GM20431 (cell line): Measurements from ENCODE around the gene KANK3.
"Not testable (repeated sequence)": the region's sequence is repeated elsewhere in the genome, so short reads cannot be mapped to it uniquely, and the experiment has no call there.

Source experiments
- in situ Hi-C: fragments of 300-500 bp; cut with MseI, MboI; formaldehyde crosslinking; loops from one replicate; pipeline ENCODE4 v1.15.0; 2020; ENCODE audit warnings: low sequenced_read_pairs; ENCODE audit not compliant: unreplicated experiment

KANK3 gene

GRCh38 chr19:8371011-8371804 is 28.1 kb upstream of the KANK3 start:
- in situ Hi-C loops: no loop called here

GRCh38 chr19:8370176-8371010 is 27.3 kb upstream of the KANK3 start:
- in situ Hi-C loops: no loop called here

GRCh38 chr19:8367327-8368001 is 24.4 kb upstream of the KANK3 start:
- in situ Hi-C loops: no loop called here

- in situ Hi-C loops: no loop called here
These were observed 23.9 kb upstream of the KANK3 start for GRCh38 chr19:8366961-8367326.

GRCh38 chr19:8366121-8366581 is 23.1 kb upstream of the KANK3 start:
- in situ Hi-C loops: no loop called here

- in situ Hi-C loops: no loop called here
These were observed 21.0 kb upstream of the KANK3 start, which contains the start of gene ANGPTL4 for GRCh38 chr19:8363803-8364771. TSS of gene ANGPTL4 (plus strand) at chr19:8364155. CDS start at chr19:8364322, 167 bp downstream.

GRCh38 chr19:8361921-8362793 is 19.1 kb upstream of the KANK3 start:
- in situ Hi-C loops: no loop called here

GRCh38 chr19:8360196-8360595 is 17.1 kb upstream of the KANK3 start:
- in situ Hi-C loops: no loop called here

- in situ Hi-C loops: no loop called here
These were observed 15.9 kb upstream of the KANK3 start for GRCh38 chr19:8358948-8359347.

- in situ Hi-C loops: no loop called here
These were observed 14.0 kb upstream of the KANK3 start for GRCh38 chr19:8357007-8357521.

GRCh38 chr19:8355631-8356402 is 12.8 kb upstream of the KANK3 start:
- in situ Hi-C loops: no loop called here

GRCh38 chr19:8352845-8353244 is 9.8 kb upstream of the KANK3 start:
- in situ Hi-C loops: not testable (repeated sequence)

- in situ Hi-C loops: no loop called here
These were observed 9.2 kb upstream of the KANK3 start for GRCh38 chr19:8352134-8352827.

- in situ Hi-C loops: not testable (repeated sequence)
These were observed 6.7 kb upstream of the KANK3 start for GRCh38 chr19:8349629-8350372.

- in situ Hi-C loops: no loop called here
These were observed 402 bp upstream of the KANK3 start for GRCh38 chr19:8343483-8343844.

GRCh38 chr19:8342316-8342683 is 762 bp downstream of the KANK3 start:
- in situ Hi-C loops: no loop called here
